NCI-H1694 (cell line): ENCODE measurements around the gene SPDYE1.

Experiments
- DNase-seq: peaks from one replicate; lab custom pipeline; 2025; lab: John Stamatoyannopoulos, UW

SPDYE1 gene

GRCh38 chr7:44044315-44045225 lies 46.9 kb downstream of the SPDYE1 start, which contains the start of gene DBNL:
Gene DBNL, plus strand, starts transcription at chr7:44044702. Its CDS starts 36 bp downstream, at chr7:44044738.
- DNase-seq, result peak; percentile 31

GRCh38 chr7:44045226-44046014 lies 47.7 kb downstream of the SPDYE1 start:
- no peak for DNase-seq

GRCh38 chr7:44046321-44047061 lies 48.8 kb downstream of the SPDYE1 start:
- no peak for DNase-seq

- DNase-seq, result no peak
Measured at GRCh38 chr7:44048031-44048795, 50.5 kb downstream of the SPDYE1 start.

GRCh38 chr7:44050121-44050914 lies 52.6 kb downstream of the SPDYE1 start:
- DNase-seq, result no peak

- no peak for DNase-seq
Measured at GRCh38 chr7:44050915-44051560, 53.3 kb downstream of the SPDYE1 start.

- DNase-seq, result no peak
Measured at GRCh38 chr7:44051611-44052220, 54.0 kb downstream of the SPDYE1 start.

GRCh38 chr7:44052771-44053365 lies 55.2 kb downstream of the SPDYE1 start:
- DNase-seq, result no peak

- DNase-seq, result no peak
Measured at GRCh38 chr7:44056681-44057080, 59.0 kb downstream of the SPDYE1 start.

GRCh38 chr7:44057181-44057848 lies 59.6 kb downstream of the SPDYE1 start:
- no peak for DNase-seq

- DNase-seq, result no peak
Measured at GRCh38 chr7:44057849-44058758, 60.4 kb downstream of the SPDYE1 start.

GRCh38 chr7:44058759-44059218 lies 61.1 kb downstream of the SPDYE1 start:
- DNase-seq, result no peak

- DNase-seq, result no peak
Measured at GRCh38 chr7:44059219-44060090, 61.8 kb downstream of the SPDYE1 start.
